Skin epidermis (tissue), 12 donors: ENCODE results near the gene MAST2.

Experiments
- H3K27ac ChIP-seq, 21 experiments: fragments of 200-600 bp; sonication (generic) in 11 of 21; one replicate each; pipeline ENCODE4 v1.5.0; 2020; ENCODE audit warnings: mild to moderate bottlenecking in 3 of 21, inconsistent platforms in 2 of 21, moderate library complexity in 2 of 21
- H3K4me3 ChIP-seq, 7 experiments: fragments of 200-600 bp; sonication (generic) in 2 of 7; one replicate each; pipeline ENCODE4 v1.5.0; 2020; ENCODE audit warnings: inconsistent platforms in 2 of 7, mild to moderate bottlenecking in 2 of 7, moderate library complexity in 1 of 7

The MAST2 gene

DNA sequence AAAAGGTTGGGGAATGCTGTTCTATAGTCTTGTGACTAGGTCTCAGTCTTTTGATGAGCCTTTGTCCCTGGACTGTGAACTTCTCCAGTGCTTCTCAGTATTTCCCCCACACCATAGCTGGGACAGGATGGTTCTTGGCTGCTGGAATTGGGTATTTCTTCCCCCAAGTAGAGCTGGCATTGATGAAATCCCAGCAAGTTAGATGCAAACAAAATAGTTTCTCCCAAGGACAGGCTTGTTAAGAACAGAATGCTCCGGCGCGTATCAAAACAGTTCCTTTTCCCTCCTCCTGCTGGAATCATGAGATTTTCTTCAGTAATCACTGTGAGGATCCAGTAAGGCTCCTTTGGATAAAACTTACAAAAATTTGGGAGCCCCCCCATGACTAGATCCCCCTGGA lies 166.5 kb downstream of the MAST2 start:
- H3K4me3 ChIP-seq: no peak overlapping the region
- no peak overlapping the region for H3K27ac ChIP-seq

DNA sequence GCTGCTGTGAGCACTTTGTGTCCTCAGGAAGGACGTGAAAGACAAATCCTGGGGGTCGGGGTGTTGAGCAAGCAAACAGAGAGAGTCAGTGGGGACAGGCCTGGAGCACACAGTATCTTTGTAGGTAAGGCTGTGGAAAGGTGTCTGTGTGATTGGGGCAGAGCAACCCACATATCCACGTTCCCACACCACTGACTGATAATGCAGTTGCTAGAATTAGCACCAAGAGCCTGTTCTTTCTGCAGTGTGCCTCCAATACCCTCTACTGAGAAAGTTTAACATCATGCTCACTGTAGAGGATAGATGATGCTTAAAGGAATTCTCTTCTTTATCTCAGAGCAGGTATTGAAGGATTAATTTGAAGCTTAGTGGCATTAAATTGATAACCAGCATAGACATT lies 167.9 kb downstream of the MAST2 start:
- Histone ChIP-seq H3K4me3 (no peak overlapping the region), H3K27ac (no peak overlapping the region)

- H3K27ac ChIP-seq: no peak overlapping the region
- H3K4me3 ChIP-seq: no peak overlapping the region
Observed at GRCh38 chr1:45971922-45972531, 168.6 kb downstream of the MAST2 start.

DNA sequence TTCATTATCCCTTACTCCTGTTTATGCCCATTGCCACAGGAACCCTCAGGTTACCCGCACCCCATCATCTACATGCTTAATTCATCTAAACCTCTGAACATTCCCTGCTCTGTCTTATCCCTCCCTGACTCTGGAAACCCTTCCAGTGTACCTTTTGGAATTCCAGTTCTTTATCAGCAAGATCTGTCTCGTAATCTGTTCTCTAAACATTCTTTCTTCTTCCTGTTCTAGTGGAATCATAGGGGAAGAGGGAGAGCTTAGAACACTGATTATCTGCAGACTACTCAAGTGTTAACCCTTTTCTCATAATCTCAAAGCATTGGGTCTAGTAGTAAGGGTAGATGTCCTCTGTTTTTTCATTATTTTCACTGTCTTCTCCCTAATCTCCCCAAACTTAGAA lies 169.2 kb downstream of the MAST2 start:
- H3K4me3 ChIP-seq: no peak overlapping the region
- no peak overlapping the region for H3K27ac ChIP-seq

- Histone ChIP-seq H3K4me3 (no peak overlapping the region), H3K27ac (no peak overlapping the region)
Observed at GRCh38 chr1:45973121-45973520, 169.7 kb downstream of the MAST2 start.

DNA sequence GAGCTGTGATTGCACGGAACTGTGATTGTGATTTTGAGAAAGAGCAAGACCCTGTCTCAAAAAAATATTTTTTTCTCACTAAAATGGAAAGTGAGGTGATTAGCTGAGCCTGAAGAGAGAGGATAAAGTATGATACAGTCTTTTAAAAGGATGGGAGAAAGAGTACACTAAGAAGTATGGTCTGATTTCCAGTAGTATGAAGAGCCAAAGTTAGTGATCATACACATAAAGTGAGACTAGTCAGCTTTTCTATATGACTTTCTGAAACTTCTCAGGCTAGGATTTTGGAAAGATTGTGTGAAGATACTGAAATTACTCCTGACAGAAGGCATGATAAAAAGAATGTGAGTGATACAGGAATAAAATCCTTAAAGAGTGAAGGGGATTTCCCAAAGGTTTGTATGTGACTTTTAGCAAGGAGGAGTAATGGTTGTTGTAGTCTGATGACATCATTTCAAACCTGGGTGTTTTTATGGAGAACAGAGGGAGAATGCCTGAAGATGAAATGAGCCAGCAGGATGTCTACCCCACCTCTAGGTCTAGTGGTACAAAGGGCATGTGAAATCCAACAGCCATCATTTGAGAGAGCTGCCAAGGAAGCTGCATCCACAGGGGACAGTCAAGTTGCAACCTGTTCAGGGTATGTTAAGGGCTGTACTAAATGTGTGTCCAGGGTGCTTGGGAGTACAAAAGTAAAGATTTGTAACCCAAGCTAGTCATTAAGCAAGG lies 171.3 kb downstream of the MAST2 start:
- Histone ChIP-seq H3K27ac (no peak overlapping the region), H3K4me3 (no peak overlapping the region)

DNA sequence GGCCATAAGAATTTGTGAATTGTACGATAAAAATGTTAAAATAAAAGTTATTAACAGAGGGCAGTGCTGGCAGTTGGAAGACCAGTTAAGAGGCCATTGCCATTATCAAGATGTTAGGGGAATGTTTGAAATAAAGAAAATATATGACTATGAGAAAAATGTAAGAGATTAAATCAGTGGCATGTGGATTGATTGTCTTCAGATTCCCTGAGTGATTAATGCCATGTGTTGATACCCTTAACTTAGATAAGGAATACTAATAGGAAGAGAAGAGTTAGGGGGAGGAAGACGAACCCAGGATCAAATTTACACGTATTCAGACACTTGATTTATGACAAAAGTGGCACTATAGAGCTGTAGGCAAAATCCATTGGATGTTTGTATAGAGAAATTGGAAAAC lies 173.2 kb downstream of the MAST2 start:
- Histone ChIP-seq H3K4me3 (no peak overlapping the region), H3K27ac (no peak overlapping the region)

DNA sequence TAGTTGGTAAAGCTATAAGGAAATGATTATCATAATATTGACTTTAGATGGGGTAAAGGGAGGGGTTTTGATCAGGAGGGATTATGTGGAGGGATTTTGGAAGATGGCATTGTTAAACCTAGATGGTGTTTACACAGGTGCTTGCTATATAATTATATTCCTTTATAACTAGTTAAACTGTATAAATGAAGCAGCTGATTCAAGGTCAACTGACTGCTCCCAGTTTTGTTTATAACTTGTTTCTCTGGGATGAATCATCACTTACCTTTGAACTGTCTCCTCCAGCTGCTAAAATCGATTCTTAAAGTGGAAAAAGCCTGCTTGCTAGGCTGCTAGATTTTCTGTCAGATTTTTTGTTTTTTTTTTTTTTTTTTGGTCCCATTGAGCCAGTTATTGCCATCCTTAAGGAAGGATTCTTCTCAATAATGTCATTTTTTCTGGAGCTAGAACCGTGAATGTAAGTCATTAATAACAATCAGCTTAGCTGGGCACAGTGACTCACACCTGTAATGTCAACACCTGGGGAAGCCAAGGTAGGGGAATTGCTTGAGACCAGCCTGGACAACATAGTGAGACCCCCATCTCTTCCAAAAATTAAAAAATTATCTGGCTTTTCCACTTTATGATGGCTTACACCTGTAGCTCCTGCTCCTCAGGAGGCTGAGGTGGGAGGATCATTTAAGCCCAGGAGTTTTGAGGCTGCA lies 175.8 kb downstream of the MAST2 start:
- H3K27ac ChIP-seq: no peak overlapping the region
- no peak overlapping the region for H3K4me3 ChIP-seq

GRCh38 chr1:45979778-45980176 lies 176.4 kb downstream of the MAST2 start:
- Histone ChIP-seq H3K27ac (no peak overlapping the region), H3K4me3 (no peak overlapping the region)

DNA sequence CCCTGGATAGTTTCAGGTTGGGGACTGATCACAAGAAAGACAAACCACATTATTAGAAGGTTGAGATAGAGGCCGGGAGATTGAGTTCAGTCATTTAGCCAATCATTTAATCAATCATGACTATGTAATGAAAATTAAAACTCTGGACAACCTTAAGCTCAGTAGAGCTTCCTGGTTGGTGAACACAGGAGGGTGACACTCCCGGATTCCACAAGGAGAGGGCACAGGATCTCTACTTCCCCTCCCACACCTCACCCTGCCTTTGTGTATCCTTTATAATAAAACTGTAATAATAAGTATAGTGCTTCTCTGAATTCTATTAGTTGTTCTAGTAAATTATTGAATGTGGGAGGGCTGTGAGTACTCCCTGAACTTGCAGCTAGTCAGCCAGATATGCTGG lies 178.9 kb downstream of the MAST2 start:
- H3K4me3 ChIP-seq: no peak overlapping the region

DNA sequence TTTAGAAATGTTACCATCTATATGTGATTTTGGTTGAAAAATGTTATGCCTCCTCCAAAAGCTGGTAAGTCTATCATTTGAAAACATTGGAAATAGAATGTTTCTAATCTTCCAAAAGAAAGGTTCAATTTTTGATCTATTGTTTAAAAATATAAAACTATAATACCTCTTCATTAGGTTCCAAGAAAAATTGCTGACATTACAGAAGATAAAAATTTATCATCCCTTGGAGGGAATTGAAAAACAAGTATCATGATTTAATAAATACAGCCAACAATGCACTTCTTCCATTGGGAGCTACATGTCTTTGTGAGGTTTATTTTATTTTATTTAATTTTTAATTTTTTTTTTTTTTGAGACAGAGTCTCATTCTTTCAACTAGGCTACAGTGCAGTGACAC lies 180.6 kb downstream of the MAST2 start:
- Histone ChIP-seq H3K27ac (no peak overlapping the region), H3K4me3 (no peak overlapping the region)

More for the DNA sequence above, 178.9 kb downstream of the MAST2 start:
- no peak overlapping the region for H3K27ac ChIP-seq

DNA sequence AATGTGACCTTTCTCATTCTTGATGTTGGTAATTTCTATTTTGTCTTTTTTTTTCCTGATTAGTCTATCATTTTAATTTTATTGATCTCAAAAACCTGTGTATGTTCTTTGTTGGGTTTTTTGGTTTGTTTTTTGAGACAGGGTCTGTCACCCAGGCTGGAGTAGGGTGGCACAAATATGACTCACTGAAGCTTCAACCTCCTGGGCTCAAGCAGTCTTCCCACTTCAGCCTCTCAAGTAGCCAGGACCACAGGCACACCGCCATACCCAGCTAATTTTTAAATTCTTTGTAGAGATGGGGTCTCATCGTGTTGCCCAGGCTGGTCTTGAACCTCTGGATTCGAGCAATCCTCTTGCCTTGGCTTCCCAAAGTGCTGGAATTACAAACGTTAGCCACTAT lies 183.8 kb downstream of the MAST2 start:
- H3K27ac ChIP-seq: no peak overlapping the region

DNA sequence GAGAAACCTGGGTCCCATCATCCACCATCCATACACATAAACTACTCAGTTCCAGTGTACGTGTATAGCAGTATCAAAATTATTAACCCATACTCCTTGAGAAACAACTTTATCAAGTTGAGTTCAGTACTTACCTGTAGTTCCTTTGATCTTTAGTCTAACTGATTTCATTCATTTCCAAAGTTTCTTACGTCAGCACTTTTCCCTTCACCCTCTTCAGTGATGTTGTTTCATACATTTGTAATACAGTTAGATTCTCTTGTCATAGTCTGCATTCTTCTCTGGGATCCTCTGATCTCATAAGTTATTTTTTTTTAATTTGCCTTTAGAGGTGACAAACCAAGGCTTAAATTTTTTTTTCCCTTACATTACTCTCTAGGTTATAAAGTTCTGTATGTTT lies 185.8 kb downstream of the MAST2 start:
- Histone ChIP-seq H3K4me3 (no peak overlapping the region), H3K27ac (no peak overlapping the region)

More for the DNA sequence above, 183.8 kb downstream of the MAST2 start:
- no peak overlapping the region for H3K4me3 ChIP-seq

DNA sequence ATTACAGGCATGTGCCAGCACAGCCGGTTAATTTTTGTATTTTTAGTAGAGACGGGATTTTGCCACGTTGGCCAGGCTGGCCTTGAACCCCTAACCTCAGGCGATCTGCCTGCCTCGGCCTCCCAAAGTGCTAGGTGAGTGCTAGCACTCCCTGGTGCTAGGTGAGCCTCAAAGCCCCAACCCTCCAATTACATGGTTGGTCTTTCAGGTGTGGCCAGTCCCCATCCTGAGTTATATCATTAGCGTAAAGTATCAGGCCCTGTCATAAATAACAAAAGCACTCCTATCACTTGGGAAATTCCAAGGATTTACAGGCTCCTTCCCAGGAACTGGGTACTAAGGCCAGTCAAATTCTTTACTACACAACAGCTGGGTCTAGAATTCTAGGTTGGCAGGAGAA lies 191.0 kb downstream of the MAST2 start:
- H3K4me3 ChIP-seq: no peak overlapping the region
- no peak overlapping the region for H3K27ac ChIP-seq

DNA sequence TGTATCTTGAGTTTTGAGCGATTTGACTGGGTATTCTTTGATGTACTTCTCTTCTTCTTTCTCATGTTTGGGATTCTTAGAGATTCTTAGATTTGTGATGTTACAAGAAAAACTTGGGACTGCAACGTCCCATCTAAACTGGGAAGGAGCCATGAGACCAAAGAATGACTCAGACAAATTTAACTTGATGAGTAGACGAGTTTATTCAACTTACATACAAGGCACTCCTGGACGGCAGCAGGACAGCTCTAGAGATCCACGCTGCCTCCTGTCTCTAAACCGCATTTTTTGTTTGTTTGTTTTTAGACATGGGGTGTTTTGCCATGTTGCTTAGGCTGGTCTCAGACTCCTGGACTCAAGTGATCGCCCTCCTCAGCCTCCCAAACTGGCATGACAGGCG lies 191.9 kb downstream of the MAST2 start:
- H3K27ac ChIP-seq: no peak overlapping the region
- no peak overlapping the region for H3K4me3 ChIP-seq

- Histone ChIP-seq H3K27ac (no peak overlapping the region), H3K4me3 (no peak overlapping the region)
Observed at GRCh38 chr1:45998020-45998617, 194.7 kb downstream of the MAST2 start.

DNA sequence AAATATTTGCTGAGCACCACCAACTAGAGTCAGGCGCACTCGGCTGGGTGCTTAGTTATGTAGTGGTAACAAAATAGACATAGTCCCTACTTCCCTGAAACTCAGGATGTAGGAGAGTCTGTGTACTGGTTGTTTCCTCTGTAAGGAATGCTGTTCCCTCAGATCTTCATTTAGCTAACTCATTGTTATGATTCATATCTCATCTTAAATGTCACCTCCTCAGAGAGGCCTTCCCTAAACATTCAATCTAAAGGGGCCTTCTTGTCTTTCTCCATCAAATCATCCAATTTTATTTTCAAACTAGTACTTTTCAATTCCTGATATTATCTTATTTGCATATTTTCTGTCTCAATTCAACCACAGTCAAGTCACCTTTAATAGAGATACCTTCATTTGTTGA lies 196.1 kb downstream of the MAST2 start:
- Histone ChIP-seq H3K27ac (no peak overlapping the region), H3K4me3 (no peak overlapping the region)

DNA sequence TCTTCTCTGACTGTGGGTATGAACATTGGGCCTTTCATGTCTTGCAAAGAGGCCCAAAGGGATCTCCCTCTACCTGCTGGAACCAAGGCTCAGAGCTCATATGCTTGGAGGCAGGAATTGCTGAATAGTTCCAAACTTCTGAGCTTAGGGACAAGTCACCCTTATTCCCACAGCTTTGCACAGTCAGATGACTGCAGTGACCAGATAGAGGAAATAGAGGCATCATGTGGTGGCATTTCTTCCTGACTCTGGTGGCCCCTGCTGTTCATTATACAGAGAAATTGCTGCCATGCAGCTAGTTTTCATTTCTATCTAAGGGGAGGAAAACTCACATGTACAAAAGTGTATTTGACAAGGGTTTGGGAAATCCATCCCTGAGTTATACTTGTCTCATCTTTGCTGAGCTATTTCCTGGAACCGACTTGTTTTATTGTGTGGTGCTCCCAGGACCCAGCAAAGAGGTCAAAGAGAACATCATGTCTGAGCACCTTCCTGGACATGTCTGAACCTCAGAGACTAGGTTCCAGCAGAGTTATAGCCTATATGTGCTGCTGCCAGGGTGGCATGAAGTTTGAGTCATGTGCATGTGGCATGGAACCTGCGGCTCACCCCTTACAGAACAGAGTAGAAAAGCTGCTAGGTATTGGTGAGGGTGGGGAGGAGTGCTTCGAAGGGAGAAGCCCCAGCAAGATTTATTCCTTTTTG lies 197.8 kb downstream of the MAST2 start:
- Histone ChIP-seq H3K4me3 (no peak overlapping the region), H3K27ac (no peak overlapping the region)

DNA sequence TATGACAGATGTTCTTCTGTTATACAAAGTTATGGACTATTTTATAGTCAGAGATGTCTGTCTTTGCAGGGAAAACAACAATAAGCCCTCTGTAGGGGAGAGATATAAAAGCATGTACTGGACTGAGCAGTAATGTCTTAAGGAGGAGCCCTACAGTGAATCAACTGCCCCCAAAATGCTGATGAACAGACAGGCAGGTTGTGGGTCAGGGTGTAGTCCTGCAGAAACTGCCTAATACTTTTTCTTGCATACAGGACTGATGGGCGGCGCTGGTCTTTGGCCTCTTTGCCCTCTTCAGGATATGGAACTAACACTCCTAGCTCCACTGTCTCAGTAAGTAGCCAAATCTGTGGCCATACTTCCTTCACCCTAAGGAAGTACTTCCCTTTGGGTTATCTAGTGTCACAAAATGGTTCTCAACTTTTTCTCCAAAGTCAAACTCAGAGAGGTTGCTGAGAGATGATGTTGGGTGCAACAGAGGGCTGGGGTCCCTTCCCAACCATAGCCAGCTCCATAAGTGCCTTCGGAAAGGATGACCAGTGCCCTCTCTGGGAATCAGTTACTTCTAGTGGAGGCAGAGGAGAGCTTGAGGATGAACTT lies 199.2 kb downstream of the MAST2 start:
- H3K4me3 ChIP-seq: no peak overlapping the region
- H3K27ac ChIP-seq: no peak overlapping the region

GRCh38 chr1:46003315-46003714 lies 199.9 kb downstream of the MAST2 start:
- H3K27ac ChIP-seq: no peak overlapping the region
- no peak overlapping the region for H3K4me3 ChIP-seq
